HL-60/S4 treated with retinoic acid at 250 ng/mL for 4 days and 3 days (cell line): ENCODE data around the gene MCF2L2.
"Not testable (repeated sequence)": the region's sequence is repeated elsewhere in the genome, so short reads cannot be mapped to it uniquely, and the experiment has no call there.

Source experiments
- in situ Hi-C: fragments of 300-500 bp; cut with MboI; formaldehyde crosslinking; loops from 2 replicates; pipeline ENCODE4 v1.7.0; 2022; ENCODE audit warnings: low sequenced_read_pairs

Gene MCF2L2

DNA sequence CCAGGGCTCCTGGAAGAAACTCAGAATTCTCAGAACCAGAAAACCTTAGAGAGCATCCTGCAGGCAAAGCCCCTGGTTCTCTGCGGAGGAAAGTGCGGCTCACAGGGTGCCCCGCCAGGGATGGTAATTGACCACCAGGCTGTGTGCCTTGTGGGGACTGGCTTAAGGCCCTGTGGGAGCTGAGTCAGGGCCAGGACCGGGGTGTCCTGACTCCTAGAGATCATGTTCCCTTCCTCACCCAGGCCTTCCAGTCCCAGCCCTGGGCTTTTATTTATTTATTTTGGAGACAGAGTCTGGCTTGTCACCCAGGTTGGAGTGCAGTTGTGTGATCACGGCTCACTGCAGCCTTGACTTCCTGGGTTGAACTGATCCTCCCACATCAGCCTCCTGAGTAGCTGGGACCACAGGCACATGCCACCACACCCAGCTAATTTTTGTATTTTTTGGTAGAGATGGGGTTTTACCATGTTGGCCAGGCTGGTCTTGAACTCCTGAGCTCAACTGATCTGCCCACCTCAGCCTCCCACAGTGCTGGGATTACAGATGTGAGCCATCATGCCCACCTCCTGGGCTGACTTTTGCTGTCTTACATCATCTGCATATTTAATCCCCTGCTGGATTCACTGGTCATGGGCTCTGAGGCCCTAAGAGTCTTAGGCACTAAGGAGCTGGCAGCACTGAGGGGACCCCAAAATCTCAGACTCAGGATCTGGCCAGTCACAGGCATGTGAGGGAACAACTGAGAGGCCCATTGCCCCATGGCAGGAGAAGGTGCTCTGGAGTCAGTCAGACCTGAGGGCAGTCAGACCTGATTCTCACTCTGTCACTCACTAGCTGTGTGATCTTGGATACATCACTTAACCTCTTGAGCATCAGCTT lies 245.4 kb downstream of the MCF2L2 start:
- in situ Hi-C loops = loop anchor here (5.0 kb wide), 1 partner anchor 204 kb away; no protein-coding TSS in a partner anchor

GRCh38 chr3:183182073-183182472 lies 246.3 kb downstream of the MCF2L2 start:
- in situ Hi-C loops = loop anchor here (5.0 kb wide), 1 partner anchor 205 kb away; no protein-coding TSS in a partner anchor

GRCh38 chr3:183181606-183182005 lies 246.8 kb downstream of the MCF2L2 start:
- in situ Hi-C loops = loop anchor here (5.0 kb wide), 1 partner anchor 206 kb away; no protein-coding TSS in a partner anchor

DNA sequence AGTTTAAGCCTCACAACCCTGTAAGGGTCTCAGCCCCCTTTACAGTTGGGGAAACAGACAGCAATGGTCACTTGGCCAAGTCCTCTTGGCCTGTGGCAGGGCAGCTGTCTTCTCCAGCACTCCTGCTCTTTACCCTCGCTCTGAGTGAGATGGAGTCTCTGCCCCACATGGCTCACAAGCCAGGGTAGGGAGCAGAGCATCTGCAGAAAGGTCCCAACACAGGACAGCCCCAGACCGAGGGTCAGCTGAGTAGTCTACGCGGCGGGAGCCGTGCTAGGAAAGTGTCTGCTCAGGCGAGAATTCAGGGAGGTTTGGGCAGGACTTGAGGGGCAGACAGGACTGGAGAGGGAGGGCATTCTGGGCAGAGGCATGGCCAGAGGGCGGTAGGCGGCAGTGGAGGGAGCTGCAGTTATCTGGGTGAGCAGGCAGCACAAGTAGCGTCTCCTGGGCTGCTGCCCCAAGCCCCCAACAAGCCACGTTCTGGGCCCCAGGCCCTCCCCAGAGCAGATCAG lies 247.6 kb downstream of the MCF2L2 start:
- in situ Hi-C loops = loop anchor here (5.0 kb wide), 1 partner anchor 206 kb away; no protein-coding TSS in a partner anchor

DNA sequence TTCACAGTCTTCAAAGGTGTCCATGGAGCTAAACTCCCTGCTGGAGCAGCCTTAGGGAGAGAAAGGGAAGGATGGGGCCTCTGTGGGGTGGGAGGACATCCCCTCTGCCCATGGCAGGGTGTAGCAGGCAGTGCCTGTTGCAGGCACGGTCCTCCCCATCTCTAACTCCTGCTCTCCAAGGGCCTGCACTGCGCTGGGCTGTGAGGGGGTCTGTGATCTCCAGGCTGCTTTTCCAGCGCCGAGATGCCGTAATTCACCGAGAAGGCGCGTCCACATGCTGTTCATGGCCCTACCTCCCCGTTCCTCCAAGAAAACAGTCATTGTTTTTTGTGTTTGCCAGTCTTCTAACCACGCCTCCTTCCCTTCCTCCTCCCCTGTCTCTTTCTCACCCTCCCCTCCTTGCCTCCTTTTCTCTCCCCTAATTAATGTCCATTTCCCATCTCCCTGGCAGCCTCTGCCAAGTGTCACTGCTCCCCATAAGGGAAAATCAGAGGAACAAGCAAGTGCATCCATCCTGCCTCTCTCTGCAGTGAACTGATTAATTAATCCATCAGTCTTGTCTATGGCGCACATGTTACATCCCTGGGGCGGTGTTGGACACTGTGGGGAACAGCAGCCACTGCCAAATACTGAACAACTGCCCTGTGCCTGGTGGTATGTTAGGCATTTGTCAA lies 248.2 kb downstream of the MCF2L2 start:
- in situ Hi-C loops = loop anchor here (5.0 kb wide), 1 partner anchor 207 kb away; no protein-coding TSS in a partner anchor

DNA sequence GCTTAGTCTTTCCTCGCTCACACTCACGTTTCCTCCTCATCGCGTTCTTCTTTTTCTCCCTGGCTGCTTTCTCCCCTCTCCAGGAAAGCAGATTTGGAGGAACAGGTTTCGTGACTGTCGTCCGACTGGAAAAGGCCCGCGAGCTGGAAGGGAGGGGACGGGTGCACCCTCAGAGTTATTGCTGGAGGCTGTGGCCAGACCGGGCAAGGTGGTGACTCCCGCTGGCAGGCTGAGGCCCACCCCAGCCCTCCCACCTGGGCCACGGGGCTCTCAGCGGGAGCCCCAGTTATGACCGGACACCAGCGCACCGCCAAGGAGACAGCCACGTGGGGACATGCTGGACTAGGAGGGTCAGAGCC lies 248.9 kb downstream of the MCF2L2 start:
- in situ Hi-C loops = not testable (repeated sequence)

DNA sequence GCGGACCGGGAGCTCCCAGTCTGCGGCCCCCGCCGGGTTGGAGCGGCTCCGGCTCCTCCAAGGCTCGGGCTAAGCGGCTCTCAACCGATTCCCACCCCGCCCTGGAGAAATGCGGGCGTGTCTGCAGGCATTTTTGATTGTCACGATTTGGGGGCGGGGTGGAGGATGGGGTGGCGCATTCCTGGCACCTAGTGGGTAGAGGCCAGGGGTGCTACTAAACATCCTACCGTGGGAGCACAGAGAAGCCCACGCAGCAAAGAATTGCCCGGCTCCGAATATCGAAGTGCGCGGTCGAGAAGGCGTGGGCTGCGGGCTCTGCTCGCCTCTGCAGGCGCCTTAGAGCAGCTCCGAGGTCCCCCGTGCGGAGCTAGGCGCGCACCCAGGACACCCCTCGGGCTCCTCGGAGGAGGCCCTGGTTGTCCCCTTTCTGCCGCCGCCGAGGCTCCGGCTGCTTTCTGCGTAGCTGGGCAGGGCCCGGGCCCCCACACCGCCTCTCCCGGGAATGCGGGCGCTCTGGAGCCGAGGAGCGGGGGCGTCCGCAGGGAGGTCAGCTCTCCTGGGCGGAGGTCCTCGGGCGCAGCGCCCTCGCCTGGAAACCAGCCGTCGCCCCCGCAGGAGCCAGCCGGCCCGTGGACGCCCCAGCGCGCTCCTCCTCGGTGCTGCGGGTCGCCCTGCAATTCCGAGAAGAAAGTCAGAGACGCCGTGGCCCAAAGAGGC lies 249.4 kb downstream of the MCF2L2 start:
- in situ Hi-C loops = no loop called here

DNA sequence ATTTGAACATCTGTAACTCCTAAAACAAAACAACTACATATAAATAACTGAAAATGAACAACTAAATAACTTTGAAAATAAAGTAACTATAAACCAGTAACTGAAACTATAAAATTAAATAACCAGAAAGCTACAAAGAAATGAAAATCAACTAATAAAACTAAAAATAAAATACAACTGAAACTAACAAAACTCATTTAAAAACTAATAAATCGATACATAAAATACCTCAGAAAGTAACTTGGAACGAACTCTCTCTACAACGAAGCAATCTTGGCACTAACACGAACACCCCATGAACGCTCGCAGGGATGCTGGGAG lies 249.9 kb downstream of the MCF2L2 start:
- in situ Hi-C loops = no loop called here

GRCh38 chr3:183172051-183172639 lies 256.3 kb downstream of the MCF2L2 start:
- in situ Hi-C loops = no loop called here

DNA sequence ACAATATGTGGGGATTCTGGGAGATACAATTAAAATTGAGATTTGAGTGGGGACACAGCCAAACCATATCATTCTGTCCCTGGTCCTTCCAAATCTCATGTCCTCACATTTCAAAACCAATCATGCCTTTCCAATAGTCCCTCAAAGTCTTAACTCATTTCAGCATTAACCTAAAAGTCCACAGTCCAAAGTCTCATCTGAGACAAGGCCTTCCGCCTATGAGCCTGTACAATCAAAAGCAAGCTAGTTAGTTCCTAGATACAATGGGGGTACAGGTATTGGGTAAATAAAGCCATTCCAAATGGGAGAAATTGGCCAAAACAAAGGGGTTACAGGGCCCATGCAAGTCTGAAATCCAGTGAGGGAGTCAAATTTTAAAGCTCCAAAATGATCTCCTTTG lies 260.4 kb downstream of the MCF2L2 start:
- in situ Hi-C loops = not testable (repeated sequence)

- in situ Hi-C loops = no loop called here
Measured at GRCh38 chr3:183163563-183163962, 264.9 kb downstream of the MCF2L2 start.

DNA sequence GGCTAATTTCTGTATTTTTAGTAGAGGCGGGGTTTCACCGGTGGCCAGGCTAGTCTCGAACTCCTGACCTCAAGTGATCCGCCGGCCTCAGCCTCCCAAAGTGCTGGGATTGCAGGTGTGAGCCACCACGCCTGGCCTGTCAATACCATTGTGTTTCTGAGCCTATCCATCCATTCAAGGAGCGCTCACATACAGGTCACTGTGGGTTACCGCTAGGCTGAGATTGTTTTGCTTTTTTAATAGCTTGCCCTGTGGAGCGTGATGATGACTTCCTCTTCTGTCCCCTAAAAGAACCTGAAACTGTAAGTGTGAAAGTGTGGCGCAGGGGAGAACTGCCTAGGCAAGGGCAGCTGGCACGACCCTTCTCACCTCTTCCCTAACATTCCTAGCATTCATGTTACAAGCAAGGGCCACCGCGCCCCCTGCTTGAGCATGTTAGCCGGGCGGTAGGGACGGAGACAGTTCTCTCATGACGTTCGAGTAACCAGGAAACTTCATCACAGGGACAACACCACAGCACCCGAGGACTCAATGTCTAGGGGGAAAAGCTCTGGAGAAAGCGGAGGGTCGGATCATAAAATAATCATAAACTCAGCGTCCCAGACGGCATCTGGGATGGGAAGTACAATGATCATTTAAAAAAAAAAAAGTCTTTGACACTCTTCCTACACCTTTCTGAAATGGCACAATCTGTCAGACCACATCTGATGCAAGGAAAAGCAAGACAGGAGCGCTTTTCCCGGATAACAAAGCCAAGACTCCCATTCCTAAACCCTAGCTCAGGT lies 266.7 kb downstream of the MCF2L2 start:
- in situ Hi-C loops = no loop called here

DNA sequence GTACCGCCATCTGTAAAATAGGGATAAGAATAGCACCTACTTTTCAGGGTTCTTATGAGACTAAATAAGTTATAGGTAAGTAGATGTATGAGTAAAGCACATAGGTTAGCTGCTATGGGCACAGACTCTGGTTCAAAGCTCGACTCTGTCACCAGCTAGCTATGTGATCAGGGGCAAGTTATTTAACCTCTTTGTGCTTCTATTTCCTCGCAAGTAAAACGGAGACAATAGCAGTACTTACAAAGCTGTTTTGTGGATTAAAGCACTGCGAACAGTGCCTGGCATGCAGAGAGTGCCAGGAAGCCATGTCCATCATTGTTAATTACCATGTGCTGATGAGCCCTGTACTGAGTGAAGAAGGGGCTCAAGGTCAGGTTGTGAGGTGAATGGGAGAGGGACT lies 267.8 kb downstream of the MCF2L2 start:
- in situ Hi-C loops = no loop called here

GRCh38 chr3:183159333-183159732 lies 269.1 kb downstream of the MCF2L2 start:
- in situ Hi-C loops = no loop called here

- in situ Hi-C loops = no loop called here
Measured at GRCh38 chr3:183158551-183159006, 269.8 kb downstream of the MCF2L2 start.

GRCh38 chr3:183158113-183158512 lies 270.3 kb downstream of the MCF2L2 start:
- in situ Hi-C loops = no loop called here

- in situ Hi-C loops = no loop called here
Measured at GRCh38 chr3:183156266-183156665, 272.2 kb downstream of the MCF2L2 start.

- in situ Hi-C loops = no loop called here
Measured at GRCh38 chr3:183155499-183155898, 272.9 kb downstream of the MCF2L2 start.

DNA sequence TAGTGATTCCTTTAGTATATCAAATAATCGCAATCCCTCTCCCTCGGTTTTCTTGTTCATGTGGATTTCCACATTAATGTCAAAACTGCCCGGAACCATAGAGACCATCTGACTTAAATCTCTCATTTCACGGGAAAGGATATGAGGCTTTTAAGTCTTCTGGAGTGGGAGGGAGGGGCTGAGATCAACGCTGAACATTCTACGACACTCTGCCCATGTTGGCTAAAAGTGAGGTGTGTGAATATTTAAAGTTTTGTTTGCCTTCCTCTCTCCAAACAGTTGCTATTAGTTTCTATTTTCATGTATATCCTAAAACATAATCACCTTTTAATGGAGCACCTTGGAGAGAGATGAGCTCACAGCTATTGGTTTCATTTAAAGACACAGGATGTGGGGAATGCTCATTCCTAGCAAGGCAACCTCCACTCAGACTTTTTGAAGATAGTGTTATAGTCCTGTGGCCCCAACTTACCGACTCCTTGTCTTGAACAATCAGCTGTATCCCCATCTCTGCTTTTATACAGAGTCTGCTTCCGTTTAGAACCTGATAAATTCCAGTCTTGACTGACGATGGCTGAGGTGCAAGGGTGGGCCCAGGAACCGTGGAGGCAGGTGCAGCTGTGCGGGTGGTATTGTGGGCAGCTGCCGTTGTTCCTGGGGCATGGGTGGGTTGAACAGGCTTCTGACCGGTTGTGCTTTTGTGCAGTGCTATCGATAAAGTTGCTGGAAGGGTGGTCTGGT lies 275.0 kb downstream of the MCF2L2 start:
- in situ Hi-C loops = no loop called here
